Heart left ventricle (tissue), 16 donors: ENCODE data around the gene MS4A5. TPM values are rescaled to one million over a fixed set of nuclear protein-coding genes. Genes with fewer than 3 reads are reported as not detected.

Experiments used
- ATAC-seq, 4 donors: fragments of 200-7000 bp; cut with Tn5 transposase; one replicate each; pipeline ENCODE4 v1.9.1; 2020 to 2022; ENCODE audit warnings: moderate library complexity in 4 of 4, mild to moderate bottlenecking in 3 of 4, moderate number of reproducible peaks in 1 of 4
- DNase-seq, 5 donors: peaks; one replicate each; pipeline ENCODE4 v3.0.0-alpha.2; 2020
- H3K27ac ChIP-seq, 12 donors: fragments of 200-600 bp; sonication (generic) in 4 of 12; one replicate each; pipeline versions ENCODE4 v1.5.0 to v1.8.0; 2016 to 2022; ENCODE audit warnings: mild to moderate bottlenecking in 2 of 12
- H3K27me3 ChIP-seq, 9 donors: fragments of 200-600 bp; sonication (generic) in 2 of 9; one replicate each; pipeline versions ENCODE4 v1.5.1 to v1.8.0; 2016 to 2022; ENCODE audit warnings: mild to moderate bottlenecking in 3 of 9
- H3K36me3 ChIP-seq, 9 donors: fragments of 200-600 bp; sonication (generic) in 2 of 9; one replicate each; pipeline versions ENCODE4 v1.5.0 to v1.8.0; 2018 to 2022; ENCODE audit warnings: mild to moderate bottlenecking in 2 of 9
- H3K4me1 ChIP-seq, 12 donors: fragments of 200-600 bp; sonication (generic) in 4 of 12; one replicate each; pipeline versions ENCODE4 v1.5.0 to v1.8.0; 2016 to 2022; ENCODE audit warnings: mild to moderate bottlenecking in 3 of 12
- H3K4me3 ChIP-seq, 12 donors: fragments of 200-600 bp; sonication (generic) in 4 of 12; one replicate each; pipeline versions ENCODE4 v1.5.0 to v1.8.0; 2017 to 2022; ENCODE audit warnings: mild to moderate bottlenecking in 9 of 12, moderate library complexity in 4 of 12
- H3K9me3 ChIP-seq, 12 donors: fragments of 200-600 bp; sonication (generic) in 4 of 12; one replicate each; pipeline versions ENCODE4 v1.5.0 to v1.8.0; 2016 to 2022; ENCODE audit warnings: mild to moderate bottlenecking in 1 of 12
- CTCF ChIP-seq, 12 donors: fragments of 200-600 bp; sonication (generic) in 4 of 12; IDR thresholded peaks; one replicate each; pipeline versions ENCODE4 v1.5.0 to v1.8.0; 2018 to 2022; ENCODE audit warnings: antibody characterized with exemption in 12 of 12, mild to moderate bottlenecking in 5 of 12
- POLR2A ChIP-seq, 2 donors: fragments of 450-650 bp; IDR thresholded peaks; one replicate each; pipeline ENCODE4 v1.6.1; 2017; ENCODE audit warnings: antibody characterized with exemption in 2 of 2, mild to moderate bottlenecking in 2 of 2, moderate library complexity in 2 of 2
- WGBS, 4 donors: extraction: QIAGEN DNeasy Blood & Tissue Kit in 2 of 4; methylation state at CpG; one replicate each; pipeline versions ENCODE4 v1.1.5 to v1.1.7; 2013 to 2018; 5-methylcytosine and 5-hydroxymethylcytosine counted together
- intact Hi-C, 10 donors: fragments of 100-400 bp; cut with DNase I; formaldehyde crosslinking; loops; one replicate each; pipeline versions ENCODE4 v1.11.1 to v1.14.2; 2022
- polyA plus RNA-seq, 2 donors: library from polyadenylated mRNA; stranded (reverse); fragments of 200-250 nt; gene quantifications; one replicate each; pipeline ENCODE4 v1.2.3, GENCODE V29; 2013
- total RNA-seq, 9 donors: library from RNA; depleted of rRNA in 2 of 9; stranded (reverse); fragments of >200 nt in 2 of 9; fragmentation: NEBNext Ultra II Directional in 3 of 9; extraction: Animal tissue kit (Norgen Biotek cat#: 25700) in 3 of 9; gene quantifications; one replicate each; pipeline versions ENCODE4 v1.1.0 to v1.2.4, GENCODE V29; 2016 to 2023
- donor health status: ischemic (EF 13 %, LVEDD 7.1; RV severe dilation, severe dysfunction).
- donor health status: healthy with polysubstance abuse.
- donor health status: DM: no; HTN: yes; CAD: no.
- donor health status: DM: no; HTN: no; CAD: no.
- donor health status: ischemic (EF 25% LVEDD 6.9; RV normal size, moderate dysfunction).
- donor health status: ischemic (EF 25% LVEDD 5.7; RV mildly dilated, moderate dysfunction).
- donor health status: healthy.
- donor health status: DM: yes; HTN: yes; CAD: no.
- donor health status: ischemic (EF 35%, LVEDD 5.7; RV mildly dilated, moderate dysfunction).
- donor health status: nonischemic (EF 11% LVEDD 7.7; RV severe dilation, severe dysfunction).
- donor health status: DM: yes; HTN: yes; CAD: no.
- donor health status: PGD.
- donor health status: ischemic (EF 29% LVEDD 5.4; RV normal size, mild dysfunction).
- donor health status: nonischemic (EF 23%, LVEDD 6.1; RV moderate dilation, normal function).

The MS4A5 gene
- total and polyA plus RNA-seq, 11 donors = not detected

GRCh38 chr11:60492488-60493009, 63.2 kb downstream of the MS4A5 start, which contains the start of gene MS4A12:
Gene MS4A12 (plus strand): TSS chr11:60492778. CDS start chr11:60497319, 4,541 bp downstream.
- intact Hi-C loops = no loop called here
- WGBS, 4 donors = 54 to 82% (median 65%) methylated on average over 4 of the region's 4 CpGs
- DNase-seq (no peak), ATAC-seq (no peak)
- TF ChIP-seq CTCF (IDR thresholded peaks at IDR 0.05) (no peak), POLR2A (IDR thresholded peaks at IDR 0.05) (no peak)
- Histone ChIP-seq H3K27me3 (peaks cover 0 to 3% (median 0%) of the 10 kb centered on the region in 9 donors), H3K4me1 (no peaks in the 10 kb centered on the region), H3K27ac (no peak within 1 kb of the TSS), H3K4me3 (no peak within 1 kb of the TSS), H3K36me3 (no peaks in the 10 kb centered on the region), H3K9me3 (no peaks in the 10 kb centered on the region)

GRCh38 chr11:60493454-60493853, 64.1 kb downstream of the MS4A5 start:
- Histone ChIP-seq H3K36me3 (no peaks in the 10 kb centered on the region), H3K9me3 (no peaks in the 10 kb centered on the region), H3K4me1 (peaks cover 0 to under 1% (median 0%) of the 10 kb centered on the region in 12 donors), H3K27ac (no peak overlapping the region), H3K27me3 (no peaks in the 10 kb centered on the region), H3K4me3 (no peak overlapping the region)
- intact Hi-C loops = no loop called here
- DNase-seq (no peak), ATAC-seq (no peak)
- 68 to 84% (median 74%) methylated on average over 2 of the region's 2 CpGs for WGBS, 4 donors
- TF ChIP-seq CTCF (IDR thresholded peaks at IDR 0.05) (no peak), POLR2A (IDR thresholded peaks at IDR 0.05) (no peak)

Other genes with a start within 250 kb of the MS4A5 start
- 100 to 1,000 TPM in 2 of 9 donors, 10 to 100 TPM in 7; 12.4 to 279 (median 30.7) TPM for gene MS4A6A, start 246.5 kb upstream of the MS4A5 start, total RNA-seq
- 10 to 100 TPM; 11.7 to 23.0 TPM for gene MS4A6A, start 246.5 kb upstream of the MS4A5 start, polyA plus RNA-seq
- gene MS4A4E, start 186.4 kb upstream of the MS4A5 start, total RNA-seq = 1 to 10 TPM in 2 of 9 donors, under 1 TPM in 6, not detected in 1; 0.34 to 3.4 (median 0.71) TPM
- 1 to 10 TPM in 1 of 2 donors, under 1 TPM in 1; 0.18 to 1.1 TPM for gene MS4A4E, start 186.4 kb upstream of the MS4A5 start, polyA plus RNA-seq
- gene MS4A4A, start 148.9 kb upstream of the MS4A5 start, total RNA-seq = 10 to 100 TPM in 4 of 9 donors, 1 to 10 TPM in 5; 4.1 to 72.2 (median 10.0) TPM
- 1 to 10 TPM; 4.3 to 8.0 TPM for gene MS4A4A, start 148.9 kb upstream of the MS4A5 start, polyA plus RNA-seq
- not detected for gene MS4A6E, start 102.3 kb upstream of the MS4A5 start, total RNA-seq
- gene MS4A6E, start 102.3 kb upstream of the MS4A5 start, polyA plus RNA-seq = under 1 TPM in 1 of 2 donors, not detected in 1; 0.18 TPM
- 10 to 100 TPM in 4 of 9 donors, 1 to 10 TPM in 5; 5.4 to 57.1 (median 9.8) TPM for gene MS4A7, start 51.0 kb upstream of the MS4A5 start, total RNA-seq
- 1 to 10 TPM; 2.7 to 3.5 TPM for gene MS4A7, start 51.0 kb upstream of the MS4A5 start, polyA plus RNA-seq
- 1 to 10 TPM in 3 of 9 donors, under 1 TPM in 6; 0.15 to 2.7 (median 0.50) TPM for gene MS4A14, start 33.1 kb upstream of the MS4A5 start, total RNA-seq
- under 1 TPM; 0.12 to 0.69 TPM for gene MS4A14, start 33.1 kb upstream of the MS4A5 start, polyA plus RNA-seq
- under 1 TPM in 2 of 9 donors, not detected in 7; 0.45 to 0.86 TPM for gene MS4A1, start 26.3 kb downstream of the MS4A5 start, total RNA-seq
- under 1 TPM in 1 of 2 donors, not detected in 1; 0.08 TPM for gene MS4A1, start 26.3 kb downstream of the MS4A5 start, polyA plus RNA-seq
- not detected for gene MS4A12, start 63.2 kb downstream of the MS4A5 start, total RNA-seq
- gene MS4A12, start 63.2 kb downstream of the MS4A5 start, polyA plus RNA-seq = not detected
- gene MS4A13, start 85.8 kb downstream of the MS4A5 start, total RNA-seq = not detected
- not detected for gene MS4A13, start 85.8 kb downstream of the MS4A5 start, polyA plus RNA-seq